ENCODE measurements around the gene NDUFS4. TPM values are rescaled to one million over a fixed set of nuclear protein-coding genes. Genes with fewer than 3 reads are reported as not detected.
A peak's percentile ranks its signal among the peaks of the same experiment; 100 is the strongest.

NDUFS4 gene
- total and polyA plus RNA-seq, 9 of the 15 experiments (the other 6 are each of a cell fraction or from before 2014, with no cell fraction given): 68.7 to 313 (median 113) TPM

DNA sequence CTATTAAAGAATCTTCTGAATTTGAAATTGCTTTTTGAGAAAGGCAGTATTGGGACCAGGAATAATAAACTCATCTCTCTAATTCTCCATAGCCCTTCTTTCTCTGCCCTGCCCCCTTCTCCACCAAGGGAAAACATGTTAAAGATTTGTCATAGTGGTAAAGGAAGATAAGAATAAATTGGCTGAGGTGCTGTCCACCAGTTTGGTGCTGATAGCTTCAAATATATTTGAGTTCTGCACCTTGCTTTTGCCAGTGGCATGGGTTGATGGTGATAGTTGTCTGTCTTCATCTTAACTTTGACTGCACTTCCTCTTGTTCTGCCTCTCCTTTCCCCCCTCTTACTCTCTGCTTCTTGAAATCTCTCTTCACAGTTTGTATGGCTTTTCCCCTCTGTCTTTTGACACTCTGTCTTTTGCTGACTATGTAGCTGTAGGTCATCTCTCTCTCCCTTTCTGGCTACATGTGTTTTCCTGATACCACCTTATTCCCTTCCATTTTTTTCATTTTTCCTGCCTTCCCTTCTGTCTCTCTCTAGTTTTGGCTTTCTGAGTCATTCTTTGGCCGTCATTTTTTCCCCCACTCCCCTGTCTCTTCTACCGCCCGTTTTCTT is 56.6 kb downstream of the NDUFS4 start:
- Histone ChIP-seq H3K9ac (ENCODE audit: insufficient read depth in 1 of 2, low read depth in 2 of 2, low read length in 2 of 2) (no peak overlapping the region), H4K20me1 (replicated peaks; ENCODE audit: control insufficient read depth, insufficient read depth, low read length) (no peaks in the 10 kb centered on the region), H3K9me1 (ENCODE audit: control insufficient read depth, insufficient read depth, low read length) (no peaks in the 10 kb centered on the region), H3K4me1 (replicated peaks in 1 of 2; ENCODE audit: control insufficient read depth in 2 of 2, insufficient read depth in 2 of 2, low read length in 2 of 2) (peaks cover 0 to 2% of the 10 kb centered on the region in 2 experiments; a peak in 1 of 5 replicates), H3K79me2 (ENCODE audit: control insufficient read depth, insufficient read depth, low read length) (no peaks in the 10 kb centered on the region), H3K27me3 (ENCODE audit: control insufficient read depth in 2 of 2, insufficient read depth in 2 of 2, low read length in 2 of 2) (no peaks in the 10 kb centered on the region), H3K4me3 (no peak overlapping the region), H3K27ac (ENCODE audit: extremely low read depth, low read depth, low read length) (no peak overlapping the region), H3K36me3 (ENCODE audit: control insufficient read depth, insufficient read depth, low read length) (no peaks in the 10 kb centered on the region), H3K4me2 (ENCODE audit: insufficient read depth, low read length) (no peak overlapping the region), H2AFZ (ENCODE audit: low read depth, low read length) (no peak overlapping the region), H3K9me3 (replicated peaks; ENCODE audit: control insufficient read depth, insufficient read depth, low read depth, low read length) (no peaks in the 10 kb centered on the region)
- DNase-seq (ENCODE audit: extremely low read depth in 1 of 4, low spot score in 3 of 4): peak; percentile 9 to 47 (median 16)
- in situ Hi-C loops (cut with MboI): no loop called here
- peak; percentile 42 for FAIRE-seq
- 83% methylated on average over 2 of the region's 3 CpGs for WGBS (ENCODE audit: insufficient coverage, low coverage, missing lambda C conversion rate)
- intact Hi-C loops (cut with micrococcal nuclease): no loop called here
- ChIA-PET CTCF (ENCODE audit: low intra/inter-chr PET ratio) (no interaction called here), POLR2A (interaction anchor here (1.0 kb wide), 1 partner anchor 17 kb away, joined by 3 read pairs; no protein-coding TSS in a partner anchor)
- no TSS peak for BruUV-seq (replicated peaks)
- ATAC-seq: peak; percentile 69; the same call in 2 of the 3 replicates
- TF ChIP-seq ZFP30 (CRISPR knock-in tag; IDR thresholded peaks at IDR 0.05; ENCODE audit: borderline replicate concordance) (no peak), ZNF408 (CRISPR knock-in tag; IDR thresholded peaks at IDR 0.05; ENCODE audit: low read depth) (no peak), ZNF197 (CRISPR knock-in tag; IDR thresholded peaks at IDR 0.05; ENCODE audit: low read depth) (0 out of 2 replicates have a peak, but pooled peaks have one; percentile 58), RCOR1 (IDR thresholded peaks at IDR 0.05; ENCODE audit: borderline replicate concordance in 1 of 2, low read depth in 2 of 2, low read length in 2 of 2) (peak in 1 of 2 experiments; percentile 85; a peak in 2 of 4 replicates), HDAC6 (IDR thresholded peaks at IDR 0.05; ENCODE audit: low read depth, low read length) (no peak), CBFA2T2 (conservative IDR thresholded peaks at IDR 0.05) (peak; percentile 47), ZNF146 (CRISPR knock-in tag; IDR thresholded peaks at IDR 0.05; ENCODE audit: unreplicated experiment) (no peak), NCOR1 (IDR thresholded peaks at IDR 0.05) (0 out of 2 replicates have a peak, but pooled peaks have one; percentile 9)
- TF ChIP-seq, protein P1, sequence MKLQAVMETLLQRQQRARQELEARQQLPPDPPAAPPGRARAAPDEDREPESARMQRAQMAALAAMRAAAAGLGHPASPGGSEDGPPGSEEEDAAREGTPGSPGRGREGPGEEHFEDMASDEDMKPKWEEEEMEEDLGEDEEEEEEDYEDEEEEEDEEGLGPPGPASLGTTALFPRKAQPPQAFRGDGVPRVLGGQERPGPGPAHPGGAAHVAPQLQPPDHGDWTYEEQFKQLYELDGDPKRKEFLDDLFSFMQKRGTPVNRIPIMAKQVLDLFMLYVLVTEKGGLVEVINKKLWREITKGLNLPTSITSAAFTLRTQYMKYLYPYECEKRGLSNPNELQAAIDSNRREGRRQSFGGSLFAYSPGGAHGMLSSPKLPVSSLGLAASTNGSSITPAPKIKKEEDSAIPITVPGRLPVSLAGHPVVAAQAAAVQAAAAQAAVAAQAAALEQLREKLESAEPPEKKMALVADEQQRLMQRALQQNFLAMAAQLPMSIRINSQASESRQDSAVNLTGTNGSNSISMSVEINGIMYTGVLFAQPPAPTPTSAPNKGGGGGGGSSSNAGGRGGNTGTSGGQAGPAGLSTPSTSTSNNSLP (IDR thresholded peaks at IDR 0.05; ENCODE audit: borderline replicate concordance, low read depth, low read length): peak; percentile 58; the same call in 1 of the 2 replicates
- TF ChIP-seq, protein P2, sequence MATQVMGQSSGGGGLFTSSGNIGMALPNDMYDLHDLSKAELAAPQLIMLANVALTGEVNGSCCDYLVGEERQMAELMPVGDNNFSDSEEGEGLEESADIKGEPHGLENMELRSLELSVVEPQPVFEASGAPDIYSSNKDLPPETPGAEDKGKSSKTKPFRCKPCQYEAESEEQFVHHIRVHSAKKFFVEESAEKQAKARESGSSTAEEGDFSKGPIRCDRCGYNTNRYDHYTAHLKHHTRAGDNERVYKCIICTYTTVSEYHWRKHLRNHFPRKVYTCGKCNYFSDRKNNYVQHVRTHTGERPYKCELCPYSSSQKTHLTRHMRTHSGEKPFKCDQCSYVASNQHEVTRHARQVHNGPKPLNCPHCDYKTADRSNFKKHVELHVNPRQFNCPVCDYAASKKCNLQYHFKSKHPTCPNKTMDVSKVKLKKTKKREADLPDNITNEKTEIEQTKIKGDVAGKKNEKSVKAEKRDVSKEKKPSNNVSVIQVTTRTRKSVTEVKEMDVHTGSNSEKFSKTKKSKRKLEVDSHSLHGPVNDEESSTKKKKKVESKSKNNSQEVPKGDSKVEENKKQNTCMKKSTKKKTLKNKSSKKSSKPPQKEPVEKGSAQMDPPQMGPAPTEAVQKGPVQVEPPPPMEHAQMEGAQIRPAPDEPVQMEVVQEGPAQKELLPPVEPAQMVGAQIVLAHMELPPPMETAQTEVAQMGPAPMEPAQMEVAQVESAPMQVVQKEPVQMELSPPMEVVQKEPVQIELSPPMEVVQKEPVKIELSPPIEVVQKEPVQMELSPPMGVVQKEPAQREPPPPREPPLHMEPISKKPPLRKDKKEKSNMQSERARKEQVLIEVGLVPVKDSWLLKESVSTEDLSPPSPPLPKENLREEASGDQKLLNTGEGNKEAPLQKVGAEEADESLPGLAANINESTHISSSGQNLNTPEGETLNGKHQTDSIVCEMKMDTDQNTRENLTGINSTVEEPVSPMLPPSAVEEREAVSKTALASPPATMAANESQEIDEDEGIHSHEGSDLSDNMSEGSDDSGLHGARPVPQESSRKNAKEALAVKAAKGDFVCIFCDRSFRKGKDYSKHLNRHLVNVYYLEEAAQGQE (IDR thresholded peaks at IDR 0.05; ENCODE audit: borderline replicate concordance): peak; percentile 98
- TF ChIP-seq, protein P2 (CRISPR knock-in tag; IDR thresholded peaks at IDR 0.05; ENCODE audit: low read depth): peak; percentile 94
- TF ChIP-seq, protein P3, sequence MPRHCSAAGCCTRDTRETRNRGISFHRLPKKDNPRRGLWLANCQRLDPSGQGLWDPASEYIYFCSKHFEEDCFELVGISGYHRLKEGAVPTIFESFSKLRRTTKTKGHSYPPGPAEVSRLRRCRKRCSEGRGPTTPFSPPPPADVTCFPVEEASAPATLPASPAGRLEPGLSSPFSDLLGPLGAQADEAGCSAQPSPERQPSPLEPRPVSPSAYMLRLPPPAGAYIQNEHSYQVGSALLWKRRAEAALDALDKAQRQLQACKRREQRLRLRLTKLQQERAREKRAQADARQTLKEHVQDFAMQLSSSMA (CRISPR knock-in tag; IDR thresholded peaks at IDR 0.05): no peak
